Testis (tissue), 5 donors: Measurements from ENCODE around the gene HOXB3. TPM values are rescaled to one million over a fixed set of nuclear protein-coding genes. Genes with fewer than 3 reads are reported as not detected.

Source experiments
- DNase-seq: peaks from one replicate; pipeline ENCODE4 v3.0.0-alpha.2; 2019
- H3K27ac ChIP-seq, 2 donors: fragments of 200-600 bp; sonication (generic); one replicate each; pipeline ENCODE4 v1.5.1; 2019
- H3K27me3 ChIP-seq: fragments of 200-600 bp; sonication (generic); one replicate; pipeline ENCODE4 v1.5.1; 2019
- H3K36me3 ChIP-seq: fragments of 200-600 bp; sonication (generic); one replicate; pipeline ENCODE4 v1.5.1; 2017; ENCODE audit warnings: low read depth; ENCODE audit errors: missing control alignments
- H3K4me1 ChIP-seq: fragments of 200-600 bp; sonication (generic); one replicate; pipeline ENCODE4 v1.5.1; 2019
- H3K4me3 ChIP-seq, 2 donors: fragments of 200-600 bp; sonication (generic); one replicate each; pipeline ENCODE4 v1.5.1; 2017 to 2019
- H3K9me3 ChIP-seq: fragments of 200-600 bp; sonication (generic); one replicate; pipeline ENCODE4 v1.5.1; 2017
- CTCF ChIP-seq, 3 experiments: fragments of 450-650 bp in 2 of 3; fragments of 200-600 bp in 1 of 3; sonication (generic) in 1 of 3; IDR thresholded peaks; one replicate each; pipeline ENCODE4 v1.5.1; 2016 to 2019; ENCODE audit warnings: antibody characterized with exemption in 3 of 3, mild to moderate bottlenecking in 2 of 3, moderate library complexity in 1 of 3
- POLR2A ChIP-seq: fragments of 450-650 bp; IDR thresholded peaks from one replicate; pipeline ENCODE4 v1.6.1; 2017; ENCODE audit warnings: antibody characterized with exemption, mild to moderate bottlenecking, moderate library complexity
- WGBS, 2 donors: methylation state at CpG; one replicate each; pipeline ENCODE4 v1.1.5; 2018; 5-methylcytosine and 5-hydroxymethylcytosine counted together
- intact Hi-C: fragments of 100-400 bp; cut with DNase I; formaldehyde crosslinking; loops from one replicate; pipeline ENCODE4 v1.15.1; 2023; ENCODE audit warnings: low total_unique reads
- long read RNA-seq, 2 donors: transcript quantifications; one replicate each; lab custom pipeline, GENCODE V29; 2026
- polyA plus RNA-seq: library from polyadenylated mRNA; stranded (reverse); fragments of 350-450 nt; fragmentation: Illumina TruSeq; extraction: RNeasy Lipid Tissue Mini Kit (QIAGEN cat#74804); gene quantifications from one replicate; pipeline ENCODE4 v1.2.3, GENCODE V29; 2014; ENCODE audit warnings: low read depth, low replicate concordance; ENCODE audit not compliant: insufficient read depth
- total RNA-seq, 2 donors: library from RNA; depleted of rRNA; stranded (reverse); fragments of >200 nt; gene quantifications; one replicate each; pipeline ENCODE4 v1.2.3, GENCODE V29; 2016

The HOXB3 gene
- total RNA-seq (10 to 100 TPM in 1 of 2 donors, 1 to 10 TPM in 1; 9.2 to 10.6 TPM), polyA plus RNA-seq (11.4 TPM)
- long read RNA-seq, donor 1: 0 reads
- long read RNA-seq, donor 2: 0 reads

GRCh38 chr17:48589831-48590606 is at the start of gene HOXB3:
TSS of gene HOXB3 (minus strand) at chr17:48590241. CDS start at chr17:48552474, 37,767 bp downstream.
- no peaks in the 10 kb centered on the region for H3K27me3 ChIP-seq

GRCh38 chr17:48639136-48639535 is 49.1 kb upstream of the HOXB3 start:
- Histone ChIP-seq H3K27ac (no peak overlapping the region), H3K4me1 (no peaks in the 10 kb centered on the region), H3K9me3 (no peaks in the 10 kb centered on the region), H3K36me3 (no peaks in the 10 kb centered on the region), H3K27me3 (no peaks in the 10 kb centered on the region), H3K4me3 (no peak overlapping the region)
- TF ChIP-seq POLR2A: no peak
- intact Hi-C loops: no loop called here
- no peak for DNase-seq
- 45 to 60% methylated on average over 2 to 5 of the region's 5 CpGs for WGBS, 2 donors

More at GRCh38 chr17:48589831-48590606, at the start of gene HOXB3:
- DNase-seq: no peak
- no peaks in the 10 kb centered on the region for H3K36me3 ChIP-seq
- intact Hi-C loops: loop anchor here (10.0 kb wide), 1 partner anchor 95 kb away; no protein-coding TSS in a partner anchor
- H3K4me3 ChIP-seq: no peak within 1 kb of the TSS
- TF ChIP-seq POLR2A: no peak
- TF ChIP-seq CTCF (IDR thresholded peaks at IDR 0.05): no peak
- H3K27ac ChIP-seq: no peak within 1 kb of the TSS
- H3K9me3 ChIP-seq: no peaks in the 10 kb centered on the region
- WGBS, 2 donors: 56 to 57% methylated on average over 23 of the region's 23 CpGs
- H3K4me1 ChIP-seq: peaks cover 8% of the 10 kb centered on the region

- Histone ChIP-seq H3K4me1 (no peaks in the 10 kb centered on the region), H3K9me3 (no peaks in the 10 kb centered on the region), H3K27ac (no peak overlapping the region), H3K36me3 (no peaks in the 10 kb centered on the region), H3K27me3 (no peaks in the 10 kb centered on the region), H3K4me3 (no peak overlapping the region)
- intact Hi-C loops: no loop called here
- TF ChIP-seq CTCF (IDR thresholded peaks at IDR 0.05) (no peak), POLR2A (no peak)
- 30 to 38% methylated on average over 17 to 18 of the region's 18 CpGs for WGBS, 2 donors
- no peak for DNase-seq
Measured at GRCh38 chr17:48637323-48638260, 47.6 kb upstream of the HOXB3 start.

- DNase-seq: peak; percentile 91
- 4 to 5% methylated on average over 38 of the region's 39 CpGs for WGBS, 2 donors
- no peaks in the 10 kb centered on the region for H3K36me3 ChIP-seq
- no peak overlapping the region for H3K27ac ChIP-seq
- H3K4me1 ChIP-seq: no peaks in the 10 kb centered on the region
- TF ChIP-seq CTCF (IDR thresholded peaks at IDR 0.05) (peak in 2 of 3 experiments; percentile 47 to 50), POLR2A (no peak)
- H3K27me3 ChIP-seq: no peaks in the 10 kb centered on the region
- H3K9me3 ChIP-seq: no peaks in the 10 kb centered on the region
- peak overlapping the region in 1 of 2 donors; percentile 8 for H3K4me3 ChIP-seq
- intact Hi-C loops: no loop called here
Measured at GRCh38 chr17:48636177-48637018, 46.4 kb upstream of the HOXB3 start.
